Esophagus muscularis mucosa (tissue), 3 donors: Measurements from ENCODE around the gene SIPA1L3.

ENCODE experiments used
- CTCF ChIP-seq, 3 experiments: fragments of 200-600 bp in 2 of 3; fragments of 450-650 bp in 1 of 3; sonication (generic) in 2 of 3; IDR thresholded peaks; one replicate each; pipeline ENCODE4 v1.5.1; 2017 to 2019; ENCODE audit warnings: antibody characterized with exemption in 3 of 3, mild to moderate bottlenecking in 2 of 3, moderate library complexity in 1 of 3
- POLR2A ChIP-seq: fragments of 450-650 bp; IDR thresholded peaks from one replicate; pipeline ENCODE4 v1.6.1; 2017; ENCODE audit warnings: antibody characterized with exemption, moderate library complexity, mild to moderate bottlenecking, low read depth
- POLR2AphosphoS5 ChIP-seq, 2 donors: sonication (generic); formaldehyde crosslinking; IDR thresholded peaks; one replicate each; pipeline ENCODE4 v1.6.1; 2017; ENCODE audit warnings: antibody characterized with exemption in 2 of 2

GRCh38 chr19:38194061-38194701 is 287.2 kb downstream of the SIPA1L3 start:
- TF ChIP-seq POLR2A = no peak
- TF ChIP-seq CTCF (IDR thresholded peaks at IDR 0.05) = no peak
- no peak for TF ChIP-seq POLR2AphosphoS5 (IDR thresholded peaks at IDR 0.05)
